Measurements from ENCODE around the gene GREB1. TPM values are rescaled to one million over a fixed set of nuclear protein-coding genes. Genes with fewer than 3 reads are reported as not detected.

The GREB1 gene
- total RNA-seq: 0.34 and 0.39 TPM in 2 replicates
- total RNA-seq (2013): 0.37 TPM
- polyA plus RNA-seq: 0.04 and 0.07 TPM in 2 replicates
- polyA minus RNA-seq: 0.07 and 0.51 TPM in 2 replicates

GRCh38 chr2:11533278-11534070, at the start of gene GREB1:
GREB1 (plus strand) TSS chr2:11534045; CDS start chr2:11556615, 22,570 bp downstream.
- TF ChIP-seq CTCF (IDR thresholded peaks at IDR 0.05) (no peak), EZH2 (IDR thresholded peaks at IDR 0.05; ENCODE audit: borderline replicate concordance, insufficient read depth, low read depth, low read length, poor library complexity, severe bottlenecking) (no peak)

GRCh38 chr2:11488809-11489208, 45.0 kb upstream of the GREB1 start:
- Mint-ChIP-seq H3K4me3 (no peak overlapping the region), H3K4me1 (peaks cover 2% of the 10 kb centered on the region), H3K27ac (no peak overlapping the region), H3K27me3 (peaks cover 39% of the 10 kb centered on the region), H3K9me3 (ENCODE audit: insufficient read depth) (peaks cover 3% of the 10 kb centered on the region)
- H4K20me1 ChIP-seq (ENCODE audit: control insufficient read depth, insufficient read depth, low read length, poor library complexity, severe bottlenecking): no peaks in the 10 kb centered on the region
- no peak overlapping the region for H3K4me2 ChIP-seq (replicated peaks; ENCODE audit: low read depth, low read length, poor library complexity, severe bottlenecking)
- no peaks in the 10 kb centered on the region for H3K79me2 ChIP-seq (ENCODE audit: control insufficient read depth, insufficient read depth, low read length)
- intact Hi-C loops (cut with micrococcal nuclease): no loop called here
- ATAC-seq (ENCODE audit: low read depth) (no peak), DNase-seq (no peak)
- no peaks in the 10 kb centered on the region for H3K4me1 ChIP-seq (ENCODE audit: control insufficient read depth in 2 of 2, insufficient read depth in 2 of 2, low read length in 2 of 2)
- 42% methylated on average over 2 of the region's 3 CpGs for WGBS (ENCODE audit: insufficient coverage)
- ChIA-PET CTCF (no interaction called here), POLR2A (no interaction called here)
- H3K9me3 ChIP-seq (ENCODE audit: control extremely low read depth in 1 of 3, control insufficient read depth in 2 of 3, insufficient read depth in 1 of 3, low read length in 2 of 3): peaks cover 2 to 5% (median 2%) of the 10 kb centered on the region in 3 donors
- no peak overlapping the region for H2AFZ ChIP-seq (ENCODE audit: insufficient read depth, low read depth, low read length, poor library complexity, severe bottlenecking)
- no peak overlapping the region for H3K9ac ChIP-seq (ENCODE audit: low read length)
- H3K27ac ChIP-seq (ENCODE audit: low read length in 2 of 2): no peak overlapping the region
- H3K36me3 ChIP-seq (replicated peaks in 1 of 2; ENCODE audit: control extremely low read depth in 1 of 2, control insufficient read depth in 1 of 2, extremely low read depth in 1 of 2, insufficient read depth in 2 of 2, low read length in 1 of 2): no peaks in the 10 kb centered on the region
- peaks cover 0 to 10% (median 6%) of the 10 kb centered on the region in 4 experiments for H3K27me3 ChIP-seq (replicated peaks in 1 of 4; ENCODE audit: control extremely low read depth in 1 of 4, control insufficient read depth in 3 of 4, insufficient read depth in 4 of 4, low read length in 3 of 4)
- no peak overlapping the region for H3K4me3 ChIP-seq (ENCODE audit: control extremely low read depth in 1 of 5, extremely low read depth in 1 of 5, insufficient read depth in 1 of 5, low read depth in 2 of 5, low read length in 4 of 5)
- TF ChIP-seq CTCF (IDR thresholded peaks at IDR 0.05) (no peak), EZH2 (IDR thresholded peaks at IDR 0.05; ENCODE audit: borderline replicate concordance, insufficient read depth, low read depth, low read length, poor library complexity, severe bottlenecking) (no peak)

More at GRCh38 chr2:11533278-11534070, at the start of gene GREB1:
- H3K4me2 ChIP-seq (replicated peaks; ENCODE audit: low read depth, low read length, poor library complexity, severe bottlenecking): no peak within 1 kb of the TSS
- DNase-seq (no peak), ATAC-seq (ENCODE audit: low read depth) (no peak)
- H3K4me3 Mint-ChIP-seq: no peak within 1 kb of the TSS
- H4K20me1 ChIP-seq (ENCODE audit: control insufficient read depth, insufficient read depth, low read length, poor library complexity, severe bottlenecking): no peaks in the 10 kb centered on the region
- no peaks in the 10 kb centered on the region for H3K36me3 ChIP-seq (replicated peaks in 1 of 2; ENCODE audit: control extremely low read depth in 1 of 2, control insufficient read depth in 1 of 2, extremely low read depth in 1 of 2, insufficient read depth in 2 of 2, low read length in 1 of 2)
- ChIA-PET POLR2A (no interaction called here), CTCF (no interaction called here)
- no peaks in the 10 kb centered on the region for H3K79me2 ChIP-seq (ENCODE audit: control insufficient read depth, insufficient read depth, low read length)
- no peak within 1 kb of the TSS for H3K27ac ChIP-seq (ENCODE audit: low read length in 2 of 2)
- H3K9ac ChIP-seq (ENCODE audit: low read length): no peak within 1 kb of the TSS
- H3K9me3 Mint-ChIP-seq (ENCODE audit: insufficient read depth): no peaks in the 10 kb centered on the region
- peaks cover 0 to 8% (median 0%) of the 10 kb centered on the region in 3 donors for H3K9me3 ChIP-seq (ENCODE audit: control extremely low read depth in 1 of 3, control insufficient read depth in 2 of 3, insufficient read depth in 1 of 3, low read length in 2 of 3)
- WGBS (ENCODE audit: insufficient coverage): 20% methylated on average over 1 of the region's 9 CpGs
- intact Hi-C loops (cut with micrococcal nuclease): no loop called here
- peaks cover 0 to 4% (median under 1%) of the 10 kb centered on the region in 4 experiments for H3K27me3 ChIP-seq (replicated peaks in 1 of 4; ENCODE audit: control extremely low read depth in 1 of 4, control insufficient read depth in 3 of 4, insufficient read depth in 4 of 4, low read length in 3 of 4)
- H3K4me1 ChIP-seq (ENCODE audit: control insufficient read depth in 2 of 2, insufficient read depth in 2 of 2, low read length in 2 of 2): no peaks in the 10 kb centered on the region
- H2AFZ ChIP-seq (ENCODE audit: insufficient read depth, low read depth, low read length, poor library complexity, severe bottlenecking): no peak within 1 kb of the TSS
- H3K27ac Mint-ChIP-seq: no peak within 1 kb of the TSS
- H3K4me3 ChIP-seq (ENCODE audit: control extremely low read depth in 1 of 5, extremely low read depth in 1 of 5, insufficient read depth in 1 of 5, low read depth in 2 of 5, low read length in 4 of 5): no peak within 1 kb of the TSS
- H3K4me1 Mint-ChIP-seq: no peaks in the 10 kb centered on the region
- H3K27me3 Mint-ChIP-seq: peaks cover 34% of the 10 kb centered on the region

Measured in B cell (primary cell).